SK-N-SH treated with all-trans-retinoic acid at 6 μM for 48 hours (cell line): ENCODE data around the gene NPFF.

Experiments used
- ARNTL ChIP-seq: fragments of 450-650 bp; formaldehyde crosslinking; IDR thresholded peaks from 2 replicates; pipeline ENCODE4 v1.5.0; 2020; ENCODE audit warnings: low read depth, mild to moderate bottlenecking, moderate library complexity, borderline replicate concordance
- BACH2 ChIP-seq: fragments of 250-450 bp; sonication (Bioruptor Pico); IDR thresholded peaks from 2 replicates; pipeline ENCODE4 v1.9.0; 2021; ENCODE audit warnings: mild to moderate bottlenecking, borderline replicate concordance
- PPARA ChIP-seq: fragments of 250-450 bp; sonication (Bioruptor Pico); IDR thresholded peaks from 2 replicates; pipeline ENCODE4 v1.5.0; 2020; ENCODE audit warnings: mild to moderate bottlenecking, borderline replicate concordance
- SNAI2 ChIP-seq: fragments of 250-450 bp; sonication (Bioruptor Pico); IDR thresholded peaks from 2 replicates; pipeline ENCODE4 v1.5.0; 2020; ENCODE audit warnings: mild to moderate bottlenecking, moderate library complexity
- TCF4 ChIP-seq: fragments of 250-450 bp; sonication (Bioruptor Pico); IDR thresholded peaks from 2 replicates; pipeline ENCODE4 v1.8.0; 2021; ENCODE audit warnings: mild to moderate bottlenecking, moderate library complexity, borderline replicate concordance
- ZFP3 ChIP-seq: fragments of 250-450 bp; sonication (Bioruptor Pico); IDR thresholded peaks from 2 replicates; pipeline ENCODE4 v1.5.0; 2020; ENCODE audit warnings: mild to moderate bottlenecking, moderate library complexity
- ZNF70 ChIP-seq: fragments of 450-650 bp; formaldehyde crosslinking; IDR thresholded peaks from 2 replicates; pipeline ENCODE4 v1.5.0; 2020; ENCODE audit warnings: mild to moderate bottlenecking, moderate library complexity
- ZNF8 ChIP-seq: fragments of 450-650 bp; formaldehyde crosslinking; IDR thresholded peaks from 2 replicates; pipeline ENCODE4 v1.5.0; 2020; ENCODE audit warnings: mild to moderate bottlenecking, moderate library complexity
- TF ChIP-seq, protein P1 (sequence below): fragments of 250-450 bp; sonication (Bioruptor Pico); IDR thresholded peaks from 2 replicates; pipeline ENCODE4 v1.5.0; 2020; ENCODE audit warnings: mild to moderate bottlenecking, moderate library complexity
- TF ChIP-seq, protein P2 (sequence below): fragments of 250-450 bp; sonication (Bioruptor Pico); IDR thresholded peaks from 2 replicates; pipeline ENCODE4 v1.5.1; 2021; ENCODE audit warnings: mild to moderate bottlenecking, moderate library complexity
- TF ChIP-seq, protein P3 (sequence below): fragments of 250-450 bp; sonication (Bioruptor Pico); IDR thresholded peaks from 2 replicates; pipeline ENCODE4 v1.5.1; 2020; ENCODE audit warnings: low read depth, mild to moderate bottlenecking, moderate library complexity

DNA sequence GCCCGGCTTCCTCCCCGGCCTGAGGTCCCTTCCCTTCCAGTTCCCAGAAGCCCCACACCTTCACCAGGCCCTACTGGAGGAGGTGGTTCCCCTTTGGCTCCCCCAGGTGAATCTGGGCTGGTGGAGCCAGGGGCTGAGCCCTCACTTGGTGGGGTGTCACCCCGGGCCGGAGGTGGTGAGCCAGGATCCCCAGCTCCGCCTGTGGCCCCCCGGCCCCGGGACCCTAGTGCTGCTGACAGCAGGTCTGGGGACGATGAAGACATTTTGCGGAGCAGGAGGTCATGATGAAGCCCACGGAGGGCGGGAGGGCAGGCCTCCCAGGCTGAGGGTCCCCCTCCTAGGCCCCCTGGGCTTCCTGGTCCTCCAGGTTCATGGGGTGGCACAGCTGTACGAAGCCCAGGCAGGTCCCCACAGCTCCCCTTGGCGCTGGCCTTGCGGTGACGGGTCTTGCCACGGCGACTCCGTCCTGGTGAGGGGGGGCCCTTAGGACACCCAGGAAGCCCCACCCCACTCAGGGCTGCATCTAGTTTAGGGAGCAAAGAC lies 24.6 kb downstream of the NPFF start:
- TF ChIP-seq, protein P1, sequence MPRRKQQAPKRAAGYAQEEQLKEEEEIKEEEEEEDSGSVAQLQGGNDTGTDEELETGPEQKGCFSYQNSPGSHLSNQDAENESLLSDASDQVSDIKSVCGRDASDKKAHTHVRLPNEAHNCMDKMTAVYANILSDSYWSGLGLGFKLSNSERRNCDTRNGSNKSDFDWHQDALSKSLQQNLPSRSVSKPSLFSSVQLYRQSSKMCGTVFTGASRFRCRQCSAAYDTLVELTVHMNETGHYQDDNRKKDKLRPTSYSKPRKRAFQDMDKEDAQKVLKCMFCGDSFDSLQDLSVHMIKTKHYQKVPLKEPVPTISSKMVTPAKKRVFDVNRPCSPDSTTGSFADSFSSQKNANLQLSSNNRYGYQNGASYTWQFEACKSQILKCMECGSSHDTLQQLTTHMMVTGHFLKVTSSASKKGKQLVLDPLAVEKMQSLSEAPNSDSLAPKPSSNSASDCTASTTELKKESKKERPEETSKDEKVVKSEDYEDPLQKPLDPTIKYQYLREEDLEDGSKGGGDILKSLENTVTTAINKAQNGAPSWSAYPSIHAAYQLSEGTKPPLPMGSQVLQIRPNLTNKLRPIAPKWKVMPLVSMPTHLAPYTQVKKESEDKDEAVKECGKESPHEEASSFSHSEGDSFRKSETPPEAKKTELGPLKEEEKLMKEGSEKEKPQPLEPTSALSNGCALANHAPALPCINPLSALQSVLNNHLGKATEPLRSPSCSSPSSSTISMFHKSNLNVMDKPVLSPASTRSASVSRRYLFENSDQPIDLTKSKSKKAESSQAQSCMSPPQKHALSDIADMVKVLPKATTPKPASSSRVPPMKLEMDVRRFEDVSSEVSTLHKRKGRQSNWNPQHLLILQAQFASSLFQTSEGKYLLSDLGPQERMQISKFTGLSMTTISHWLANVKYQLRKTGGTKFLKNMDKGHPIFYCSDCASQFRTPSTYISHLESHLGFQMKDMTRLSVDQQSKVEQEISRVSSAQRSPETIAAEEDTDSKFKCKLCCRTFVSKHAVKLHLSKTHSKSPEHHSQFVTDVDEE: no peak
- TF ChIP-seq ZFP3 (CRISPR knock-in tag): no peak
- TF ChIP-seq ZNF70 (CRISPR knock-in tag): no peak
- no peak for TF ChIP-seq BACH2 (CRISPR knock-in tag)
- TF ChIP-seq ARNTL (CRISPR knock-in tag): no peak
- TF ChIP-seq PPARA: no peak
- TF ChIP-seq, protein P2, sequence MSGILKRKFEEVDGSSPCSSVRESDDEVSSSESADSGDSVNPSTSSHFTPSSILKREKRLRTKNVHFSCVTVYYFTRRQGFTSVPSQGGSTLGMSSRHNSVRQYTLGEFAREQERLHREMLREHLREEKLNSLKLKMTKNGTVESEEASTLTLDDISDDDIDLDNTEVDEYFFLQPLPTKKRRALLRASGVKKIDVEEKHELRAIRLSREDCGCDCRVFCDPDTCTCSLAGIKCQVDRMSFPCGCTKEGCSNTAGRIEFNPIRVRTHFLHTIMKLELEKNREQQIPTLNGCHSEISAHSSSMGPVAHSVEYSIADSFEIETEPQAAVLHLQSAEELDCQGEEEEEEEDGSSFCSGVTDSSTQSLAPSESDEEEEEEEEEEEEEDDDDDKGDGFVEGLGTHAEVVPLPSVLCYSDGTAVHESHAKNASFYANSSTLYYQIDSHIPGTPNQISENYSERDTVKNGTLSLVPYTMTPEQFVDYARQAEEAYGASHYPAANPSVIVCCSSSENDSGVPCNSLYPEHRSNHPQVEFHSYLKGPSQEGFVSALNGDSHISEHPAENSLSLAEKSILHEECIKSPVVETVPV (CRISPR knock-in tag): no peak
- no peak for TF ChIP-seq TCF4
- TF ChIP-seq ZNF8: no peak
- TF ChIP-seq SNAI2 (CRISPR knock-in tag): no peak
- TF ChIP-seq, protein P3, sequence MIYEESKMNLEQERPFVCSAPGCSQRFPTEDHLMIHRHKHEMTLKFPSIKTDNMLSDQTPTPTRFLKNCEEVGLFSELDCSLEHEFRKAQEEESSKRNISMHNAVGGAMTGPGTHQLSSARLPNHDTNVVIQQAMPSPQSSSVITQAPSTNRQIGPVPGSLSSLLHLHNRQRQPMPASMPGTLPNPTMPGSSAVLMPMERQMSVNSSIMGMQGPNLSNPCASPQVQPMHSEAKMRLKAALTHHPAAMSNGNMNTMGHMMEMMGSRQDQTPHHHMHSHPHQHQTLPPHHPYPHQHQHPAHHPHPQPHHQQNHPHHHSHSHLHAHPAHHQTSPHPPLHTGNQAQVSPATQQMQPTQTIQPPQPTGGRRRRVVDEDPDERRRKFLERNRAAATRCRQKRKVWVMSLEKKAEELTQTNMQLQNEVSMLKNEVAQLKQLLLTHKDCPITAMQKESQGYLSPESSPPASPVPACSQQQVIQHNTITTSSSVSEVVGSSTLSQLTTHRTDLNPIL (CRISPR knock-in tag): no peak
